ENCODE measurements around the gene IPMK. TPM values are rescaled to one million over a fixed set of nuclear protein-coding genes. Genes with fewer than 3 reads are reported as not detected.

IPMK gene
- total and polyA plus RNA-seq, 9 of the 15 experiments (the other 6 are each of a cell fraction or from before 2014, with no cell fraction given), result 0.98 to 4.4 (median 2.7) TPM

DNA sequence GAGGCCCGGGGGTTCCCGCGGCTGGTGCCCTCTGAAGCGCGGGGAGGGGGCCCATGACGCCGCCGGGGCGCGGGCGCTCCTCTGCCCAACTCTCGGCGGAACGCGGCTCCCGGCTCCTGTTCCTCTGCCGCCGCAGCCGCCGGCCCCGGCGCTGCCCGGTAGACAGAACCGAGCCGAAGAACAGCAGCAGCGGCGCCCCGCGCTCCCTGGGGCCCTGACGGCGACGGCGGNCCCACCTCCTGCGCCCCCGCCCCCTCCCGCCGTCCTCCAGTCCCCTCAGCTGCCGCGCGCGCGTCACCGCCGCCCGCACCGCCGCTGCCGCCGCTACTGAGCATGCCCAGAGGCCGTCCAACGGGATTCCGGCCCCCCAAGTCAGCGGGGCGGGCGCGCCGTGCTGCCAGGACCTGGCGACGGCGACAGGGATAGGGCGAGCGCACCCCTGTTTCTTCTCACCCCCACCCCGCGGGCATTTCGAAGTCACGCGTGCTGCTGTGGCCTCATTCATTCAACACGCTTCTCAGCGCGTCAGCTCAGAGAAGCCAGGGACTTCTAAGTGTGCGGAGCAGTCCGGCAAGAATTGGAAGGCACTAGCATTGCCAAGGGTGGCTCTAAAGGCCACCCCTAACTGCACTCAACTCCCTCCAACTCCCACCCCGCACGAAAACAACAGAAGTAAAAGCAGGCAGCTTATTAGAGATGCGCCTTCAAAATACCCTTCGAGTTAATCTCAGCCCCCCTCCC lies at the start of gene IPMK (continued):
- TF ChIP-seq, protein P1, sequence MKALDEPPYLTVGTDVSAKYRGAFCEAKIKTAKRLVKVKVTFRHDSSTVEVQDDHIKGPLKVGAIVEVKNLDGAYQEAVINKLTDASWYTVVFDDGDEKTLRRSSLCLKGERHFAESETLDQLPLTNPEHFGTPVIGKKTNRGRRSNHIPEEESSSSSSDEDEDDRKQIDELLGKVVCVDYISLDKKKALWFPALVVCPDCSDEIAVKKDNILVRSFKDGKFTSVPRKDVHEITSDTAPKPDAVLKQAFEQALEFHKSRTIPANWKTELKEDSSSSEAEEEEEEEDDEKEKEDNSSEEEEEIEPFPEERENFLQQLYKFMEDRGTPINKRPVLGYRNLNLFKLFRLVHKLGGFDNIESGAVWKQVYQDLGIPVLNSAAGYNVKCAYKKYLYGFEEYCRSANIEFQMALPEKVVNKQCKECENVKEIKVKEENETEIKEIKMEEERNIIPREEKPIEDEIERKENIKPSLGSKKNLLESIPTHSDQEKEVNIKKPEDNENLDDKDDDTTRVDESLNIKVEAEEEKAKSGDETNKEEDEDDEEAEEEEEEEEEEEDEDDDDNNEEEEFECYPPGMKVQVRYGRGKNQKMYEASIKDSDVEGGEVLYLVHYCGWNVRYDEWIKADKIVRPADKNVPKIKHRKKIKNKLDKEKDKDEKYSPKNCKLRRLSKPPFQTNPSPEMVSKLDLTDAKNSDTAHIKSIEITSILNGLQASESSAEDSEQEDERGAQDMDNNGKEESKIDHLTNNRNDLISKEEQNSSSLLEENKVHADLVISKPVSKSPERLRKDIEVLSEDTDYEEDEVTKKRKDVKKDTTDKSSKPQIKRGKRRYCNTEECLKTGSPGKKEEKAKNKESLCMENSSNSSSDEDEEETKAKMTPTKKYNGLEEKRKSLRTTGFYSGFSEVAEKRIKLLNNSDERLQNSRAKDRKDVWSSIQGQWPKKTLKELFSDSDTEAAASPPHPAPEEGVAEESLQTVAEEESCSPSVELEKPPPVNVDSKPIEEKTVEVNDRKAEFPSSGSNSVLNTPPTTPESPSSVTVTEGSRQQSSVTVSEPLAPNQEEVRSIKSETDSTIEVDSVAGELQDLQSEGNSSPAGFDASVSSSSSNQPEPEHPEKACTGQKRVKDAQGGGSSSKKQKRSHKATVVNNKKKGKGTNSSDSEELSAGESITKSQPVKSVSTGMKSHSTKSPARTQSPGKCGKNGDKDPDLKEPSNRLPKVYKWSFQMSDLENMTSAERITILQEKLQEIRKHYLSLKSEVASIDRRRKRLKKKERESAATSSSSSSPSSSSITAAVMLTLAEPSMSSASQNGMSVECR (CRISPR knock-in tag; IDR thresholded peaks at IDR 0.05), result peak; percentile 55; the same call in 1 of the 2 replicates
- TF ChIP-seq BMI1 (IDR thresholded peaks at IDR 0.05; ENCODE audit: low read length), result no peak
- no peak for TF ChIP-seq ZNF165 (CRISPR knock-in tag; IDR thresholded peaks at IDR 0.05; ENCODE audit: borderline replicate concordance)
- peak; percentile 90 for TF ChIP-seq RB1 (IDR thresholded peaks at IDR 0.05; ENCODE audit: low read depth)
- TF ChIP-seq, protein P2, sequence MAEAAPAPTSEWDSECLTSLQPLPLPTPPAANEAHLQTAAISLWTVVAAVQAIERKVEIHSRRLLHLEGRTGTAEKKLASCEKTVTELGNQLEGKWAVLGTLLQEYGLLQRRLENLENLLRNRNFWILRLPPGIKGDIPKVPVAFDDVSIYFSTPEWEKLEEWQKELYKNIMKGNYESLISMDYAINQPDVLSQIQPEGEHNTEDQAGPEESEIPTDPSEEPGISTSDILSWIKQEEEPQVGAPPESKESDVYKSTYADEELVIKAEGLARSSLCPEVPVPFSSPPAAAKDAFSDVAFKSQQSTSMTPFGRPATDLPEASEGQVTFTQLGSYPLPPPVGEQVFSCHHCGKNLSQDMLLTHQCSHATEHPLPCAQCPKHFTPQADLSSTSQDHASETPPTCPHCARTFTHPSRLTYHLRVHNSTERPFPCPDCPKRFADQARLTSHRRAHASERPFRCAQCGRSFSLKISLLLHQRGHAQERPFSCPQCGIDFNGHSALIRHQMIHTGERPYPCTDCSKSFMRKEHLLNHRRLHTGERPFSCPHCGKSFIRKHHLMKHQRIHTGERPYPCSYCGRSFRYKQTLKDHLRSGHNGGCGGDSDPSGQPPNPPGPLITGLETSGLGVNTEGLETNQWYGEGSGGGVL (CRISPR knock-in tag; IDR thresholded peaks at IDR 0.05), result no peak
- TF ChIP-seq L3MBTL2 (IDR thresholded peaks at IDR 0.05), result peak; percentile 97
- TF ChIP-seq BRCA1 (IDR thresholded peaks at IDR 0.05), result no peak
- TF ChIP-seq BRCA1 (CRISPR knock-in tag; IDR thresholded peaks at IDR 0.05), result no peak
- TF ChIP-seq ZNF780A (CRISPR knock-in tag; IDR thresholded peaks at IDR 0.05), result no peak
- 0 out of 2 replicates have a peak, but pooled peaks have one; percentile 17 for TF ChIP-seq GATAD2A (IDR thresholded peaks at IDR 0.05)
- peak; percentile 19 for TF ChIP-seq PCBP1 (IDR thresholded peaks at IDR 0.05; ENCODE audit: low read depth, low read length, poor library complexity, severe bottlenecking)
- TF ChIP-seq ZNF140 (CRISPR knock-in tag; IDR thresholded peaks at IDR 0.05), result no peak
- peak; percentile 31; the same call in 1 of the 2 replicates for TF ChIP-seq MYC (IDR thresholded peaks at IDR 0.05; ENCODE audit: low read depth, low read length)
- TF ChIP-seq MYC (CRISPR knock-in tag; IDR thresholded peaks at IDR 0.05; ENCODE audit: borderline replicate concordance, low read depth), result no peak
- peak; percentile 77 for TF ChIP-seq POLR2A (conservative IDR thresholded peaks at IDR 0.05)
- TF ChIP-seq, protein P3, sequence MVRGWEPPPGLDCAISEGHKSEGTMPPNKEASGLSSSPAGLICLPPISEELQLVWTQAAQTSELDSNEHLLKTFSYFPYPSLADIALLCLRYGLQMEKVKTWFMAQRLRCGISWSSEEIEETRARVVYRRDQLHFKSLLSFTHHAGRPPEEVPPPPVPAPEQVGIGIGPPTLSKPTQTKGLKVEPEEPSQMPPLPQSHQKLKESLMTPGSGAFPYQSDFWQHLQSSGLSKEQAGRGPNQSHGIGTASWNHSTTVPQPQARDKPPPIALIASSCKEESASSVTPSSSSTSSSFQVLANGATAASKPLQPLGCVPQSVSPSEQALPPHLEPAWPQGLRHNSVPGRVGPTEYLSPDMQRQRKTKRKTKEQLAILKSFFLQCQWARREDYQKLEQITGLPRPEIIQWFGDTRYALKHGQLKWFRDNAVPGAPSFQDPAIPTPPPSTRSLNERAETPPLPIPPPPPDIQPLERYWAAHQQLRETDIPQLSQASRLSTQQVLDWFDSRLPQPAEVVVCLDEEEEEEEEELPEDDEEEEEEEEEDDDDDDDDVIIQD (CRISPR knock-in tag; IDR thresholded peaks at IDR 0.05), result no peak
- no peak for TF ChIP-seq SP2 (IDR thresholded peaks at IDR 0.05; ENCODE audit: extremely low read depth, low read depth, low read length, poor library complexity, severe bottlenecking)
- no peak for TF ChIP-seq CCAR2 (IDR thresholded peaks at IDR 0.05; ENCODE audit: low read depth, low read length)
- TF ChIP-seq, protein P4, sequence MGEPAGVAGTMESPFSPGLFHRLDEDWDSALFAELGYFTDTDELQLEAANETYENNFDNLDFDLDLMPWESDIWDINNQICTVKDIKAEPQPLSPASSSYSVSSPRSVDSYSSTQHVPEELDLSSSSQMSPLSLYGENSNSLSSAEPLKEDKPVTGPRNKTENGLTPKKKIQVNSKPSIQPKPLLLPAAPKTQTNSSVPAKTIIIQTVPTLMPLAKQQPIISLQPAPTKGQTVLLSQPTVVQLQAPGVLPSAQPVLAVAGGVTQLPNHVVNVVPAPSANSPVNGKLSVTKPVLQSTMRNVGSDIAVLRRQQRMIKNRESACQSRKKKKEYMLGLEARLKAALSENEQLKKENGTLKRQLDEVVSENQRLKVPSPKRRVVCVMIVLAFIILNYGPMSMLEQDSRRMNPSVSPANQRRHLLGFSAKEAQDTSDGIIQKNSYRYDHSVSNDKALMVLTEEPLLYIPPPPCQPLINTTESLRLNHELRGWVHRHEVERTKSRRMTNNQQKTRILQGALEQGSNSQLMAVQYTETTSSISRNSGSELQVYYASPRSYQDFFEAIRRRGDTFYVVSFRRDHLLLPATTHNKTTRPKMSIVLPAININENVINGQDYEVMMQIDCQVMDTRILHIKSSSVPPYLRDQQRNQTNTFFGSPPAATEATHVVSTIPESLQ (CRISPR knock-in tag; IDR thresholded peaks at IDR 0.05), result peak; percentile 91
